DMS114 treated with DMSO at 0.1 percent for 48 hours (cell line): ENCODE measurements around the gene ZNRD2.

Experiments used
- DNase-seq: peaks from one replicate; lab custom pipeline; 2025; ENCODE audit not compliant: unreplicated experiment; lab: John Stamatoyannopoulos, UW

The ZNRD2 gene

DNA sequence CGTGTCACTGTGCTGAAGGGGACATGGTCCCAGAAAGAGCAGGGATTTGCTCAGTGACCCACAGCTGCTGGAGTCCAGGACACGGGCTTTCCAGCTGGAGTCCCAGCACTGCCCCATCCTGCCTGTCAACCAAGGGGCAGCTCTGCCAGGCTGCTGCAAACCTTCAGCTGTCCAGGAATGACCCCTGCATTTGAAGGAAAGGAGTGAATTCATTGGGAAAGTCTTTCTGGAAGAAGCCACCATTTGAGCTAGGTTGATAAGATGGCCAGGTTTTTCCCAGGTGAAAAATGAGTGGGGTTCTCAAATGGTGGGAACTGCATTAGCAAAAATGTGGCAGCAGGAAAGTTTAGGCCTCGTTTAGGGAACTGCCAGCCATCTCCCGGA is 16.0 kb downstream of the ZNRD2 start:
- no peak for DNase-seq

- no peak for DNase-seq
Measured at GRCh38 chr11:65586676-65587075, 16.4 kb downstream of the ZNRD2 start.

GRCh38 chr11:65588199-65589054 is 18.1 kb downstream of the ZNRD2 start:
- no peak for DNase-seq

DNA sequence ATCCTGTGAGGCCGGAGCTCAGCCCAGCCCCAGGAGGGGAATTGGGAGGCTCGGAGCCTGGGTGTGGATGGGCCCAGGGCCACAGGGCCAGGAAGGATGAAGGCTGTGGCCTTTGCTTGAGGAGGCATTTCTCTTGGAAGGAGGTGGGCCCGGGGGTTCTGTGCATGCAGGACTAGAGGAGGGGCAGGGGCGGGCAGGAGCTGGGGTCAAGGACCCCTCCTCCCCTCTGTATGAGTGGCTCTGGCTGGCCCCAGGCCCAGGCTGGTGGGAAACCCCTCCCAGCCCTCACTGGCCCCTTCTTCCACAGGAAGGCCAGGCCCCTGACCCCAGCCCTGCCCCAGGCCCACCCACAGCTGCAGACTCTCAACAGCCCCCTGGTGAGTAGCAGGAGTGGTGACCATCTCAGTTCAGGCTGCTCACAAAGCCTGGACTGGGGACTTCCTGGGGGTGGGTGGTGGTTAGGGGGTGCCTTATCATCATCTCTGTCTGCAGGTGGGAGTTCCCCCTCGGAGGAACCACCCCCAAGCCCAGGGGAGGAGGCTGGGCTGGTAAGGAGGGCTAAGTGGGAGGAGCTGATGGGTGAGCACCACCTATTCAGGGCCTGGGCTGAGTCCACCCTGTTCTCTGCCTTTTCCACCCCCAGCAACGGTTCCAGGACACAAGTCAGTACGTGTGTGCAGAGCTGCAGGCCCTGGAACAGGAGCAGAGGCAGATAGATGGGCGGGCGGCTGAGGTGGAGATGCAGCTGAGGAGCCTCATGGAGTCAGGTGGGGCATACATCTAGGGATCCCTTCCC is 19.4 kb downstream of the ZNRD2 start:
- no peak for DNase-seq

- no peak for DNase-seq
Measured at GRCh38 chr11:65590240-65590738, 20.0 kb downstream of the ZNRD2 start.

- DNase-seq: no peak
Measured at GRCh38 chr11:65591939-65592857, 21.9 kb downstream of the ZNRD2 start.

DNA sequence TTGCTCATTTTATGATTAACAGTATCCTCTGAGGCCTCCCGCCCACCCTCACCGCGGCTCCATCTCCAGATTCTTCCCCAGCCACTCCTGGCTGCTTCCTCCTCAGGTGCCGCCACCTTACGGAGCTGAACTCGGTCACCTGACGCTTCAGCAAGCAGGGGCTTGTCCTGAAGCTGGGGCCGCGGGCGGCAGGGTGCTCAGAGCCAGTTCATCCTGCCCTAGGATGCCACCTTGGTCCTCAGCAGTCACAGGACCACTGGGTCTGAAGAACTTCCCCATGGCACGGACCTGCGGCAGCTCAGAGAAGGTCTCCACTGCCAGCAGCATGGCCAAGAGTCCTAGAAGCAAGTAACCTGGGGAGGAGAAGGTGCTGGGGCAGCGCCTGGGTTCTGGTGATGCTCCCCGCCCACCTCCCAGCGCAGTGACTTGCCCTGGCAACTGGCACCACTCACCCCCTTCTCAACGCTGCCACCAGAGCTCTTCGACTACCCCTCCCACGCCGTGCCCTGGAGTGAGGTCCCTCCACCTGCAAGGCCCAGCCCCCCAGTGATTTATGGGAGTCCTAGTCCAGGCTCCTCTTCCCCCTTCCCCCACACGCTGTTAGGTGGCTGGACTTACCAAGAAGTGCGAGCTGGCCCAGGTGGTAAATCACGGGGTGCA is 22.7 kb downstream of the ZNRD2 start:
- DNase-seq: no peak

DNA sequence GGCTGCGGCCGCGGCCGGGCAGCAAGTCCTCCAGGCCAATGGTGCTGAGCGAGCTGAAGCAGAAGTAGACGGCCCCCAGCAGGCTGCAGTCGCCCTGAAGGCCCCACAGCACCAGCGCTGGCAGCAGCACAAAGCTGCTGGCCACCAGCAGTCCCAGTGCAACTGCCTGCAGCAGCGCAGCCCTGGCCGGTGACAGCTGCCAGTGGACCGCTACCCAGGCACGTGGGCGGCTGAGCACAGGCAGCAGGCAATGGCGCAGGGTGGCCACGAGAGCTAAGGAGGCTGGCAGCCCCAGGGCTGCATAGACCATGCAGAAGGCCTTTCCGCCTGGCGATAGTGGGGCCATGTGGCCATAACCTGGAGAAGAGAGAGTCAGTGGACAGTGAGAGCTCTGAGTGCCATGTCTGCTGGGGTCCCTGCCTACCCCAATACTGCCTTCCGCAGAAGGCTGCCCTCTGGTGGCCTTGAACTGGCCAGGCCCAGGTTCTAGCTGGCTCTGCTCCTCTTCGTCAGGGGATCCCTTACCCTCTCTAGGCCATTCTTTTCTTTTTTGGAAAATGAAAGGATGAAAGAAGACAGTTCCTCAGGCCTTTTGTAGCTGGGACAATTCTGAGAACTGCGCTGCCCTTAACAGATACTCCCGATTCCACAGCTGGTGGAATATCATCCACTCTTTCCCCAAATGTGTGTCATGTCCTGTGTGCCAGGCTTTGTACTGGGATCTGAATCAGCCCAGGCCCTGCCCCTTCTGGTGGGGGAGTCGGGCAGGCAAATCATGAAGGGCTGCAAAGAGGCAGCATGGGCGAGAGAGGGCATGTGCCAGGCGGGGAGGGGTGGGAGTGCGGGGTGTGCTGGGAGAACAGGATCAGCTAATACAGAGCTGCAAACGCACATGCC is 23.5 kb downstream of the ZNRD2 start:
- DNase-seq: no peak

DNA sequence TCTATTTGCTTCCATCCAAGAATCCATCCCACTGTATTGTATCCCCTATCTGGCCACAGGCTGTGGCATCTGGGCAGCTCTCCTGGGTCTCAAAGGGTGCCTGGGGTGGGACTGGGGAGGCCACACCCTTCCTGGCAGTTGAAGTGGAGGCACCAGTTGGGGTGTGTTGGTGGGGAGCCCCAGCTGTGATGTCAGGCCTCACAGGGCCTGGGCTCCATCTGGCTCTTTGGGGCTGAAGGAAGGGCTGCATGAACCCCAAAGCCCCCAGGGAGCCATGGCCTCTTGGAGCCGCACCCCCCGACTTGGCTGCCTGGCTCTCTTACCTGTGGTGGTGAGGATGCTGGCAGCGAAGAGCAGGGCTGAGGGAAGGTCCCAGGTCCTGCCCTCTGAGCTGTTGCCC is 24.9 kb downstream of the ZNRD2 start:
- DNase-seq: no peak

DNA sequence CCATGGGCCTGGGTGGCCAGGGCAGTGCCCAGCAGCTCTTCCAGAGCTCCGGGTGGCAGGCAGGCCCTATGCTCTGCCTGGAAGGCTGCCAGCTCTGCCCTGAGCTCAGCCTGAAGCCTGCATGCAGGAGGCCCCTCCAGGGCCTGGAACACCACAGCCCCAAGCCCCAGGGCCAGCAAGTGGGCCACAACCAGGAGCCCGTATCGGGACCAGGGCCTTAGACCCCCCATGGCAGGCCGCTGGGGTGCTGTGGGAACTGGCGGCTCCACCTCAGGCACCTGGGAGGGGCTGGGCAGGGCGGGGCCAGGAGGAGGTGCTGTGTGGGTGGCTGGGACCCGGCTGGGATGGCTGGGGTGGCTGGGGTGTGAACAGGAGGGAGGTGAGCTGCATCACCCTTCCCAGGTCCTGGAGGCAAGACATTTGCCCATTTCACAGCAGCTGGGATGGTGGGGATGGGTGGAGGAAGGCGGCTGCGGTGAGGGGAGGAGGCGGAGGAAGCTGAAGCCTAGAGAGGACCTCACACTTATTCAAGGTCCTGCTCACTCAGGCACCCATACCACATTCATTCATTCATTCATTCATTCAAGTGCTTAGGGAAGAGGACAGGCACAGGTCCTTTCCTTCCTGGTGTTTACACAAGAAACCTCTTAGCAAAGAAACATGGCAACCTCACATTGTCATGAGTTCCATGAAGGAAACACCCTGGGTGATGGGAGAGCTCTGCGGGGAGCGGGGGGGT is 25.4 kb downstream of the ZNRD2 start, which contains the start of gene KCNK7:
TSS of gene KCNK7 (minus strand) at position 258 of the 739 bp plus-strand sequence. CDS start at position 230, 28 bp downstream.
- DNase-seq: no peak

- no peak for DNase-seq
Measured at GRCh38 chr11:65596520-65596919, 26.2 kb downstream of the ZNRD2 start.

- no peak for DNase-seq
Measured at GRCh38 chr11:65598258-65598699, 28.0 kb downstream of the ZNRD2 start.

DNA sequence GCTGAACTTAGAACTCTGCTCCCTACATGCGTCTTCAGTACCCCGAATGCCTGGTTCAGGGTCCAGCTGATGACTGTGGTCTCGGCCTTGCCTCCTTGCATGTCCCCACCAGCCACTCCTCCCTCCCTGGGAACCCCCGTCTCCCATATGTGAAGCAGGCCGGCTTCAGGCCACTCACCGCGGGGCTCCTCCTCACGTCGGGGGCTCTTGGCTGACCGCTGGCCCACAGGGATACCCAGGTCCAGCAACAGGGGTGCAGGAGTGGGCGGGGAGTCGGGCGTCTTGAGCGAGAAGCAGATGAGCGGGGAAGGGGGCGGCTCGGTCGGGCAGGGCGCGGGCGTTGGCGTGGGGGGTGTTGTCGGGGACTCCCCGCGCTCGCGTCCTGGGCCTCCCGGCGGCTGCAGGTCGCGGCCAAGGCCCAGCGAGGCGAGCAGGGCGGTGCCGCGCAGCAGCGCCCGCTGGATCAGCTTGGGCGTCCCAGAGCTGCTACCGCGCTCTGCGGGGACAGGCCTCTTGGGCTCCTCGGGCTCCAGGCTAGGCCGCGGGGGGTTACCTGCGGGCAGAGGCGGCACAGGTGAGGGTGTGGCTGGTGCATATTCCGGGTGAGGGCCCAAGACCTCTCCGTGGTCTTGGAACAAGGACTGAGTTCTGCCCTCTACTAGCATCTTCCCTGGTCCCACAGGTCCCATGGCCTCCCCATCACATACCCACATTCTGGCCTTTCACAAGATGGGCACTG is 29.1 kb downstream of the ZNRD2 start:
- no peak for DNase-seq

- DNase-seq: no peak
Measured at GRCh38 chr11:65599955-65600246, 29.6 kb downstream of the ZNRD2 start.

GRCh38 chr11:65604258-65604657 is 34.0 kb downstream of the ZNRD2 start:
- DNase-seq: no peak

DNA sequence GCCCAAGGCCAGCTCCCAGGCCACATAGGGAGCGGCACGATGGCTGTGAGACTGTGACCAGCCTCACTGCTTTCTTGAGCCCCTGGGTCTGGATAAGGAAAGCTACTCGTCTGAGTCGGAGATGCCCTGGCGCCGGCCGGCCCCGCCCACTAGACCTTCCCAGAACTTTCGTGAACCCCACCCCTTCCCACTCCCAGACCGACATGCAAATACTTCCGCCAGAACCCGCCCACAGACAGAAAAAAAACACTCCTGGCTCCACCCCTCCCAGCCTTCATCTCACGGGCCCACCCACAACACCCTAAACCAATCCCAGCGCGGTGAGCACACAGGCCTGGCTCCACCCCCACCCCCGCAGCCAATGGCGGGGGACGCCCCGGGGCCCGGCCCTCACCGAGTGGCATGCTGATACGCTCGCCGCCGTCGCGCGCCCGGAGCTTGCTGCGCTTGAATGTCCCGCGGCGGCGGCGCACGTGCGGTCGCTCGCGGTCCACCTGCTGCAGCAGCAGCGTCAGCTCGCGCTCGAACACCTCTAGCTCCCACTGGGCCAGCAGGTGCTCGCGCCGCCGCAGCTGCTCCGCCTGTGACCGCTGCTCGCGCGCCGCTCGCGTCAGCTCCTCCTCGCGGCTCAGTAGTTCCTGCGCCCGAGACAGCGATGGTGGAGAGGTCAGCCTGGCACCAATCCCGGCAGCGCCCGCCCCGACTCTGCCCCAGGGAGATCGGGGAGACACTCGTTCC is 36.8 kb downstream of the ZNRD2 start:
- DNase-seq: no peak

DNA sequence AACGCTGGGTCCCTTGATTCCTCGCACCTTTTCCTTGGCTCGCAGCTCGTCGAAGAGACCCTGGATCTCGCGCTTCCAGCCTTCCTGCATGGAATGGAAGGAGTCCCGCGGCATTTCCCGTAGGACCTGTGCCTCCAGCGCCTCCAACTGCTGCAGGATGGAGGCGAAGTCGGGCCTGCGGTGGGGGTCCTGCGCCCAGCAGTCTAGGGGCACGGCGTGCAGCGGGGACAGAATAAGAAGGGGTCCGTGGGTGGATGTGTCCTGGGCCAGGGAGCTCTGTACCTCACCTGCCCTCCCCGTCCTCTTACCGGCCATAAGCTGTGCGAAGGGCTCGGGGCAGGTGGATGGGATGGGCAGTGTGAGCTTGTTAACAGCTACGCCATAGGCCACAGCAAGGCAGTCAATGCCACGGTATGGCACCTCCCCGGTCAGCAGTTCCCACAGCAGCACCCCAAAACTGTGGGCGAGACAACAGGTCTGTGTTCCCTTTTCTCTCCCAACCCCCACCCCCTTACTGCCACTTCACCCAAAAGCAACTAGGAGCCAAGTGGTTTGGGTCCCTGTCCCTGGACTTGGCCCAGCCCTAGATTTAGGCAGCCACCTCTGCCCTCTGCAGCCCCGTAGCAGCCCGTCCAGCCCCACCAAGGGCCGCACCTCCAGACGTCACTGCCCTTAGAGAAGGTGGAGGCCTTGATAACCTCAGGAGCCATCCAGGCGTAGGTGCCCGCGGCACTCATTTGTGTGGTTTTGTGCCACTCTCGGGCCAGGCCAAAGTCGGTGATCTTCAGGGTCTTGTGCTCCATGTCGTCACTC is 37.5 kb downstream of the ZNRD2 start:
- DNase-seq: no peak
